Tibial nerve (tissue), 4 donors: ENCODE results near the gene LYPD6.

ENCODE experiments used
- CTCF ChIP-seq, 5 experiments: fragments of 200-600 bp in 3 of 5; fragments of 450-650 bp in 2 of 5; sonication (generic) in 3 of 5; IDR thresholded peaks; one replicate each; pipeline ENCODE4 v1.5.1; 2016 to 2019; ENCODE audit warnings: antibody characterized with exemption in 5 of 5, mild to moderate bottlenecking in 3 of 5, moderate library complexity in 2 of 5
- EP300 ChIP-seq, 2 donors: sonication (generic); formaldehyde crosslinking; IDR thresholded peaks; one replicate each; pipeline ENCODE4 v1.6.1; 2017; ENCODE audit warnings: antibody characterized with exemption in 2 of 2, mild to moderate bottlenecking in 1 of 2
- POLR2A ChIP-seq, 2 donors: fragments of 450-650 bp; IDR thresholded peaks; one replicate each; pipeline ENCODE4 v1.6.1; 2017; ENCODE audit warnings: antibody characterized with exemption in 2 of 2, mild to moderate bottlenecking in 2 of 2, moderate library complexity in 2 of 2

- no peak for TF ChIP-seq CTCF (IDR thresholded peaks at IDR 0.05)
- no peak for TF ChIP-seq EP300 (IDR thresholded peaks at IDR 0.05)
- no peak for TF ChIP-seq POLR2A (IDR thresholded peaks at IDR 0.05)
Measured at GRCh38 chr2:149430743-149431736, 100.7 kb downstream of the LYPD6 start.
